ENCODE results near the gene ASIC2. TPM values are rescaled to one million over a fixed set of nuclear protein-coding genes. Genes with fewer than 3 reads are reported as not detected.

The ASIC2 gene
- total RNA-seq: 0.34 TPM in 1 of 2 replicates, not detected in the other

GRCh38 chr17:33292981-33293867 is at the start of gene ASIC2:
TSS of gene ASIC2 (minus strand) at chr17:33293295.

Data from dermis lymphatic vessel endothelial cell (primary cell).